Large intestine (tissue), 3 donors: Measurements from ENCODE around the gene PLCG1. TPM values are rescaled to one million over a fixed set of nuclear protein-coding genes. Genes with fewer than 3 reads are reported as not detected.
"Not testable (repeated sequence)": the region's sequence is repeated elsewhere in the genome, so short reads cannot be mapped to it uniquely, and the experiment has no call there.

Source experiments
- DNase-seq, 2 donors: peaks; one replicate each; pipeline versions ENCODE4 v3.0.0 to v3.0.0-alpha.2; 2013
- H3K27ac ChIP-seq: one replicate; pipeline ENCODE4 v1.5.1; 2013; ENCODE audit warnings: low read length
- H3K27me3 ChIP-seq: 2 replicates; pipeline ENCODE4 v1.6.1; 2013; ENCODE audit warnings: low read length; ENCODE audit not compliant: control insufficient read depth, insufficient read depth
- H3K36me3 ChIP-seq: 2 replicates; pipeline ENCODE4 v1.6.1; 2013; ENCODE audit warnings: low read length; ENCODE audit not compliant: control insufficient read depth, insufficient read depth
- H3K4me1 ChIP-seq: one replicate; pipeline ENCODE4 v1.6.1; 2013; ENCODE audit warnings: low read length; ENCODE audit not compliant: control insufficient read depth, insufficient read depth
- H3K4me3 ChIP-seq: one replicate; pipeline ENCODE4 v1.5.1; 2013; ENCODE audit warnings: low read length
- H3K9me3 ChIP-seq: one replicate; pipeline ENCODE4 v1.6.1; 2013; ENCODE audit warnings: mild to moderate bottlenecking, low read depth, low read length, moderate library complexity; ENCODE audit not compliant: control insufficient read depth
- WGBS: methylation state at CpG from one replicate; pipeline ENCODE4 v1.1.5; 2013; ENCODE audit warnings: low lambda C conversion rate; ENCODE audit not compliant: insufficient coverage; 5-methylcytosine and 5-hydroxymethylcytosine counted together
- polyA plus RNA-seq: library from polyadenylated mRNA; unstranded; fragments of 120-200 nt; gene quantifications from one replicate; pipeline ENCODE4 v1.2.1, GENCODE V29; 2013

Gene PLCG1
- polyA plus RNA-seq, 1 donor, result 130 TPM

- H3K4me1 ChIP-seq, result no peaks in the 10 kb centered on the region
- no peak for DNase-seq
- H3K9me3 ChIP-seq, result no peaks in the 10 kb centered on the region
- no peaks in the 10 kb centered on the region for H3K27me3 ChIP-seq
- WGBS, result no CpG with 5 or more reads among the region's 2 CpGs
- no peak overlapping the region for H3K4me3 ChIP-seq
- no peak overlapping the region for H3K27ac ChIP-seq
- peaks cover 75% of the 10 kb centered on the region for H3K36me3 ChIP-seq
Measured at GRCh38 chr20:41101660-41102059, 35.7 kb upstream of the PLCG1 start.

- H3K9me3 ChIP-seq, result no peaks in the 10 kb centered on the region
- no peaks in the 10 kb centered on the region for H3K4me1 ChIP-seq
- no peak overlapping the region for H3K4me3 ChIP-seq
- H3K27me3 ChIP-seq, result no peaks in the 10 kb centered on the region
- no CpG with 5 or more reads among the region's 1 CpG for WGBS
- H3K27ac ChIP-seq, result no peak overlapping the region
- peaks cover 59% of the 10 kb centered on the region for H3K36me3 ChIP-seq
- no peak for DNase-seq
Measured at GRCh38 chr20:41108531-41108930, 28.8 kb upstream of the PLCG1 start.

GRCh38 chr20:41110012-41110411 is 27.3 kb upstream of the PLCG1 start:
- no peaks in the 10 kb centered on the region for H3K27me3 ChIP-seq
- no peaks in the 10 kb centered on the region for H3K4me1 ChIP-seq
- H3K36me3 ChIP-seq, result peaks cover 60% of the 10 kb centered on the region
- H3K27ac ChIP-seq, result no peak overlapping the region
- DNase-seq, result no peak
- WGBS, result no CpG with 5 or more reads among the region's 11 CpGs
- H3K9me3 ChIP-seq, result no peaks in the 10 kb centered on the region
- H3K4me3 ChIP-seq, result no peak overlapping the region

GRCh38 chr20:41110930-41111577 is 26.3 kb upstream of the PLCG1 start:
- H3K4me1 ChIP-seq, result no peaks in the 10 kb centered on the region
- no peak overlapping the region for H3K4me3 ChIP-seq
- H3K9me3 ChIP-seq, result no peaks in the 10 kb centered on the region
- H3K36me3 ChIP-seq, result peaks cover 69% of the 10 kb centered on the region
- H3K27ac ChIP-seq, result no peak overlapping the region
- no peaks in the 10 kb centered on the region for H3K27me3 ChIP-seq
- WGBS, result no CpG with 5 or more reads among the region's 5 CpGs
- no peak for DNase-seq

DNA sequence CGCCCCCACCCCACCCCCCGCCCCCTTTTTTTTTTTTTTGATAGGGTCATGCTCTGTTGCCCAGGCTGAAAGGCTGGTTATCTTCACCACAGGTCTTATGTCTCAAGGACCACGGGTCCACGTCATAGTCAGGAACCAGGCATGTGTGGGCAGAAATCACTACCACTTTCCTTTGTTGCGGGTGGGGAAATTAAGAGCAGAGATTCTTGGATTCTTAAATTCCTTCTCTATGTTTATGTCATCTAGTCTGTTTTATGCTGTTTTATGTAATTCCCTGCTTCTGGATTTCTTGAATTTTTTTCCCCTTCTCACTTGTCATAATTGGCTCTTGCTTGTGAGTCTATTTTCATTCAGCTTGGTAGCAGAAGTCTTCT is 25.8 kb upstream of the PLCG1 start:
- no peak for DNase-seq
- no CpG with 5 or more reads among the region's 5 CpGs for WGBS
- Histone ChIP-seq H3K27ac (no peak overlapping the region), H3K36me3 (peaks cover 74% of the 10 kb centered on the region), H3K27me3 (no peaks in the 10 kb centered on the region), H3K4me3 (no peak overlapping the region), H3K9me3 (no peaks in the 10 kb centered on the region), H3K4me1 (no peaks in the 10 kb centered on the region)

- WGBS, result no CpG with 5 or more reads among the region's 6 CpGs
- no peak overlapping the region for H3K4me3 ChIP-seq
- H3K4me1 ChIP-seq, result no peaks in the 10 kb centered on the region
- H3K36me3 ChIP-seq, result peaks cover 91% of the 10 kb centered on the region
- no peaks in the 10 kb centered on the region for H3K9me3 ChIP-seq
- DNase-seq, result no peak
- H3K27ac ChIP-seq, result no peak overlapping the region
- H3K27me3 ChIP-seq, result no peaks in the 10 kb centered on the region
Measured at GRCh38 chr20:41116282-41116956, 20.9 kb upstream of the PLCG1 start.

GRCh38 chr20:41118159-41118558 is 19.2 kb upstream of the PLCG1 start:
- not testable (repeated sequence) for H3K4me1 ChIP-seq, H3K27me3 ChIP-seq, H3K27ac ChIP-seq, H3K9me3 ChIP-seq, H3K4me3 ChIP-seq, DNase-seq
- WGBS, result 87% methylated on average over 5 of the region's 6 CpGs
- H3K36me3 ChIP-seq, result peaks cover 93% of the 10 kb centered on the region

GRCh38 chr20:41118632-41119031 is 18.7 kb upstream of the PLCG1 start:
- no peaks in the 10 kb centered on the region for H3K27me3 ChIP-seq
- no peaks in the 10 kb centered on the region for H3K9me3 ChIP-seq
- no peak overlapping the region for H3K27ac ChIP-seq
- H3K4me1 ChIP-seq, result no peaks in the 10 kb centered on the region
- H3K4me3 ChIP-seq, result no peak overlapping the region
- 83% methylated on average over 1 of the region's 3 CpGs for WGBS
- peaks cover 92% of the 10 kb centered on the region for H3K36me3 ChIP-seq
- DNase-seq, result no peak

DNA sequence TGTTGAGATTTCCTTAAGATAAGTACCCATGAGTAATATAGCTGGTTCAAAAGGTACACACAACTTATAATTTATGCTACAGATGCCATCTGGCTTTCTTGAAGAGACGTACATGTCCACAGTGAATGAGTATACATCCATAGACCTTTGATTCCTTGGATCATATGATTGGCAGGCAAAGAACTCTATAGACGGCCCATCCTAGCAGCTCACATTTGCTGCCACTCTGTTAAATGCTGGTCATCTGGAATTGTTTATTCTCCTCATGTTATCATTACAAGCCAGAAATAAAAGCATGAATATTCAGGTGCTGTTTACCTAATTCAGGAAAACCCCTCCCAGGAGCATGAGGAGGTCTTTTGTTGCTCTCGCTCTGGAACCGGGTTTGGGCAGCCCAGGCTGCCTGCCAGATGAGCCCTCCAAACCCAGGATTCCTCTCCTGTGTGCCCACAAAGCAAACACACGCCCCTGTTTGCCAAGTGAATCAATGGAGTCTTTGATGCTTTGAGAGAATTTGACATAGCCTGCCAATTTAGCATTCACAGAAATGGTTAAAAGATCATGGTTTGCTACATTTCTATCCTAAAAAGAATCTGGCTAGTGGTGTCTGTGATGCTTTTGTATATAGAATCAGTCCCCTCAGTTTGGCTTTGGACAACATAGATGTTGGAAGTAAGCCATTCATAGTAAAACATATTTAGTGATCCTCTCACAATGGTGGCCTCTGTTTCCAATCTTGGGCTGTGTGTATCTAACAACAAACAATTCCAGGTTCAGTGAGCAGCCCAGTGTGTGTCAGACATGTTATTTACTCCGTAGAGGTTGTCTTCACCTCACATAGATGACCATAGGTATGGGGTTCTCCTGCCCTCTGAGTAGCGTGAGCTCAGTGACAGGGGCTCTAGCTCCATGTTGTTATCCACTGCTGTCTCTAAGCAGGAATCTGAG is 17.5 kb upstream of the PLCG1 start:
- no peaks in the 10 kb centered on the region for H3K27me3 ChIP-seq
- H3K4me3 ChIP-seq, result no peak overlapping the region
- H3K4me1 ChIP-seq, result peaks cover 6% of the 10 kb centered on the region
- no peaks in the 10 kb centered on the region for H3K9me3 ChIP-seq
- H3K27ac ChIP-seq, result no peak overlapping the region
- WGBS, result 60% methylated on average over 1 of the region's 7 CpGs
- H3K36me3 ChIP-seq, result peaks cover 83% of the 10 kb centered on the region
- no peak for DNase-seq

DNA sequence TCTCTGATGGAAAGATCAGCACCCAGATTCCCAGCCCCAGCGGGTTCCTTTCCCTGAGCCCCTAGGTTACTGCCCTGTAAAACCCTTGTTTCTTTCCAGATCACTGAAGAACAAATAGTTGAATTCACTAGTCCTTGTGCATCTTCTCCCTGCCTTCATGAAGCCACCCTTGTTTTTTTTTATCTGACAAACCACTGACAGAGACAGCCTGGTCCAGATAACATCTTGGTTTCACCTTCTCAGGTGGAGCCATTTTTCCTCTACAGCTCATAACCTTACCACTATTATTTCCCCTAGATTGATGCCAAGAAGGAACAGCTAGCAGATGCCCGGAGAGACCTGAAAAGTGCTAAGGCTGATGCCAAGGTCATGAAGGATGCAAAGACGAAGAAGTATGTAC is 15.9 kb upstream of the PLCG1 start:
- no peak for DNase-seq
- H3K36me3 ChIP-seq, result peaks cover 83% of the 10 kb centered on the region
- no peak overlapping the region for H3K27ac ChIP-seq
- H3K4me1 ChIP-seq, result peaks cover 13% of the 10 kb centered on the region
- no peaks in the 10 kb centered on the region for H3K27me3 ChIP-seq
- no peaks in the 10 kb centered on the region for H3K9me3 ChIP-seq
- no peak overlapping the region for H3K4me3 ChIP-seq
- WGBS, result 100% methylated on average over 1 of the region's 3 CpGs
